ENCODE results near the gene GPR78. TPM values are rescaled to one million over a fixed set of nuclear protein-coding genes. Genes with fewer than 3 reads are reported as not detected.

The GPR78 gene
- total and polyA plus RNA-seq, 2 of the 13 experiments (the other 11 are each of a cell fraction or from before 2014, with no cell fraction given): 0.01 to 0.07 TPM

- TF ChIP-seq ZSCAN22 (CRISPR knock-in tag; IDR thresholded peaks at IDR 0.05) (no peak), ZFP91 (CRISPR knock-in tag; IDR thresholded peaks at IDR 0.05; ENCODE audit: borderline replicate concordance) (no peak), TBP (CRISPR knock-in tag; IDR thresholded peaks at IDR 0.05) (no peak), ZNF674 (CRISPR knock-in tag; IDR thresholded peaks at IDR 0.05; ENCODE audit: low read depth) (no peak), ZNF101 (CRISPR knock-in tag; IDR thresholded peaks at IDR 0.05; ENCODE audit: borderline replicate concordance, low read depth) (no peak), ZNF770 (CRISPR knock-in tag; IDR thresholded peaks at IDR 0.05) (no peak)
- no peaks in the 10 kb centered on the region for H3K36me3 ChIP-seq (replicated peaks in 1 of 2; ENCODE audit: control insufficient read depth in 1 of 2, insufficient read depth in 2 of 2, low read length in 2 of 2)
- H2AFZ ChIP-seq (ENCODE audit: low read length): no peak overlapping the region
- DNase-seq (ENCODE audit: low spot score) (no peak), FAIRE-seq (no peak), ATAC-seq (no peak)
- in situ Hi-C loops (cut with HindIII; ENCODE audit: extremely low pct_ligation_motif_present, low pct_unique_long_range_greater_than_20kb): no loop called here
- 1% methylated on average over 5 of the region's 5 CpGs for WGBS (ENCODE audit: low lambda C conversion rate)
- H4K20me1 ChIP-seq (ENCODE audit: insufficient read depth, low read length): no peaks in the 10 kb centered on the region
- no peaks in the 10 kb centered on the region for H3K9me3 ChIP-seq (ENCODE audit: low read length)
- H3K9ac ChIP-seq (ENCODE audit: insufficient read depth, low read depth, low read length): no peak overlapping the region
- no peak overlapping the region for H3K27ac ChIP-seq (ENCODE audit: extremely low read length, insufficient read depth, low read length)
- H3K4me3 ChIP-seq (replicated peaks in 1 of 3; ENCODE audit: insufficient read depth in 1 of 3, low read depth in 2 of 3, low read length in 3 of 3): no peak overlapping the region
- H3K79me2 ChIP-seq (ENCODE audit: insufficient read depth, low read length): no peaks in the 10 kb centered on the region
- CTCF ChIA-PET (ENCODE audit: low intra/inter-chr PET ratio, low total read pairs): no interaction called here
- no peaks in the 10 kb centered on the region; a peak in 1 of 5 replicates for H3K27me3 ChIP-seq (ENCODE audit: control insufficient read depth in 1 of 2, insufficient read depth in 2 of 2, low read length in 2 of 2)
- no peaks in the 10 kb centered on the region for H3K4me1 ChIP-seq (ENCODE audit: insufficient read depth, low read length)
- BruUV-seq (replicated peaks): no TSS peak
- H3K4me2 ChIP-seq (ENCODE audit: low read depth, low read length): no peak overlapping the region
- POLR2A ChIA-PET: no interaction called here
- intact Hi-C loops (cut with micrococcal nuclease; ENCODE audit: unreplicated experiment): no loop called here
Measured at GRCh38 chr4:8568068-8568668, 12.0 kb upstream of the GPR78 start.
